PC-9 (cell line): ENCODE results near the gene TPRKB. TPM values are rescaled to one million over a fixed set of nuclear protein-coding genes. Genes with fewer than 3 reads are reported as not detected.
"Not testable (repeated sequence)": the region's sequence is repeated elsewhere in the genome, so short reads cannot be mapped to it uniquely, and the experiment has no call there.

Experiments
- BruUV-seq: library from RNA; stranded (reverse); fragments of 400-500 nt; replicated peaks from 2 replicates; lab custom pipeline; 2021; lab: Mats Ljungman, UMichigan
- CTCF ChIA-PET: fragments of 300-600 bp; sonication (Branson Sonifier 250); formaldehyde crosslinking; loops from one replicate; lab custom pipeline; 2022; ENCODE audit warnings: antibody characterized with exemption; lab: Charles Lee
- POLR2A ChIA-PET: fragments of 300-600 bp; sonication (Branson Sonifier 250); formaldehyde crosslinking; loops from one replicate; lab custom pipeline; 2022; ENCODE audit warnings: antibody characterized with exemption; ENCODE audit not compliant: unreplicated experiment; lab: Charles Lee
- DNase-seq, 2 experiments: peaks; one replicate each; pipeline versions ENCODE4 v3.0.0 to v3.0.0-alpha.2; 2015 to 2022; ENCODE audit warnings: mixed read lengths in 1 of 2
- H2AFZ ChIP-seq: fragments of 200-600 bp; sonication (generic); 2 replicates; pipeline ENCODE4 v1.8.1; 2017; ENCODE audit warnings: antibody characterized with exemption
- H3F3A ChIP-seq: fragments of 200-600 bp; sonication (generic); 2 replicates; pipeline ENCODE4 v1.8.1; 2017; ENCODE audit warnings: antibody characterized with exemption, mild to moderate bottlenecking, low read depth; ENCODE audit not compliant: insufficient read depth
- H3K27ac ChIP-seq: fragments of 200-600 bp; sonication (generic); 2 replicates; pipeline ENCODE4 v1.6.1; 2016; ENCODE audit warnings: mixed run types
- H3K27me3 ChIP-seq: fragments of 200-600 bp; sonication (generic); 2 replicates; pipeline ENCODE4 v1.6.1; 2016; ENCODE audit warnings: low read depth, mixed run types; ENCODE audit not compliant: insufficient read depth
- H3K36me3 ChIP-seq: fragments of 200-600 bp; sonication (generic); 2 replicates; pipeline ENCODE4 v1.6.1; 2016; ENCODE audit warnings: low read depth, mixed run types
- H3K4me1 ChIP-seq: fragments of 200-600 bp; sonication (generic); replicated peaks from 2 replicates; pipeline ENCODE4 v1.6.1; 2016; ENCODE audit warnings: mixed run types; ENCODE audit not compliant: insufficient read depth
- H3K4me2 ChIP-seq: fragments of 200-600 bp; sonication (generic); 2 replicates; pipeline ENCODE4 v1.6.1; 2017; ENCODE audit warnings: mixed run types
- H3K4me3 ChIP-seq: fragments of 200-600 bp; sonication (generic); 2 replicates; pipeline ENCODE4 v1.6.1; 2016; ENCODE audit warnings: mixed run types
- H3K79me2 ChIP-seq: fragments of 200-600 bp; sonication (generic); 2 replicates; pipeline ENCODE4 v1.6.1; 2017; ENCODE audit warnings: low read depth, mixed run types
- H3K9me2 ChIP-seq: fragments of 200-600 bp; sonication (generic); 2 replicates; pipeline ENCODE4 v1.8.1; 2017; ENCODE audit warnings: mild to moderate bottlenecking; ENCODE audit not compliant: insufficient read depth
- H3K9me3 ChIP-seq: fragments of 200-600 bp; sonication (generic); 2 replicates; pipeline ENCODE4 v1.8.1; 2016; ENCODE audit warnings: low read depth; ENCODE audit not compliant: insufficient read depth
- H4K20me1 ChIP-seq: fragments of 200-600 bp; sonication (generic); 2 replicates; pipeline ENCODE4 v1.8.1; 2017; ENCODE audit not compliant: insufficient read depth
- CTCF ChIP-seq: fragments of 200-600 bp; sonication (generic); conservative IDR thresholded peaks from 2 replicates; pipeline ENCODE4 v1.6.1; 2017; ENCODE audit warnings: mixed run types, antibody characterized with exemption, mild to moderate bottlenecking, moderate library complexity
- intact Hi-C: fragments of 100-400 bp; cut with micrococcal nuclease; formaldehyde crosslinking; loops from one replicate; pipeline ENCODE4 v1.10.0; 2022; ENCODE audit not compliant: unreplicated experiment
- total RNA-seq: library from RNA; stranded (reverse); gene quantifications from 2 replicates; pipeline ENCODE4 v1.2.3, GENCODE V29; 2021

TPRKB gene
- total RNA-seq, 1 experiment from 2014 or later: 33.8 TPM

- H3K4me3 ChIP-seq, H3F3A ChIP-seq, intact Hi-C loops, H3K9me2 ChIP-seq, H3K79me2 ChIP-seq, H3K27ac ChIP-seq, BruUV-seq, H3K4me1 ChIP-seq, H4K20me1 ChIP-seq, H3K4me2 ChIP-seq, H2AFZ ChIP-seq, H3K9me3 ChIP-seq, H3K36me3 ChIP-seq: not testable (repeated sequence)
- POLR2A ChIA-PET: interaction anchor here (0.7 kb wide), 1 partner anchor 21 kb away, joined by 4 read pairs; no protein-coding TSS in a partner anchor
- peaks cover 20% of the 10 kb centered on the region for H3K27me3 ChIP-seq
- CTCF ChIA-PET: interaction anchor here (0.7 kb wide), 3 partner anchors 13 to 472 kb away, joined by 3 to 9 read pairs (median 4); no protein-coding TSS in a partner anchor
- TF ChIP-seq CTCF: peak; percentile 82
- peak; percentile 26 to 30 for DNase-seq
These were observed 57.1 kb downstream of the TPRKB start for GRCh38 chr2:73679951-73680571.

Other genes with a start within 250 kb of the TPRKB start
- not detected in 2 replicates for gene NAT8, start 94.9 kb downstream of the TPRKB start, total RNA-seq
- 18.8 and 24.1 TPM in 2 replicates for gene DUSP11, start 42.8 kb upstream of the TPRKB start, total RNA-seq
- gene C2orf78, start 46.8 kb upstream of the TPRKB start, total RNA-seq: not detected in 2 replicates
- 42.9 and 52.2 TPM in 2 replicates for gene STAMBP, start 91.6 kb upstream of the TPRKB start, total RNA-seq
- not detected in 2 replicates for gene ACTG2, start 155.7 kb upstream of the TPRKB start, total RNA-seq
- gene DGUOK, start 189.5 kb upstream of the TPRKB start, total RNA-seq: 72.3 and 78.7 TPM in 2 replicates
- 17.1 and 19.1 TPM in 2 replicates for gene TET3, start 247.6 kb upstream of the TPRKB start, total RNA-seq